Esophagus (tissue), 2 donors: ENCODE measurements around the gene CST7. TPM values are rescaled to one million over a fixed set of nuclear protein-coding genes. Genes with fewer than 3 reads are reported as not detected.

Source experiments
- H3K27ac ChIP-seq, 2 donors: one replicate each; pipeline ENCODE4 v1.5.1; 2013; ENCODE audit warnings: low read depth in 2 of 2, mild to moderate bottlenecking in 2 of 2, inconsistent platforms in 1 of 2, low read length in 1 of 2, moderate library complexity in 1 of 2
- H3K27me3 ChIP-seq, 2 donors: one replicate each; pipeline ENCODE4 v1.6.1; 2013; ENCODE audit warnings: low read length in 2 of 2, control low read depth in 1 of 2, mild to moderate bottlenecking in 1 of 2; ENCODE audit not compliant: insufficient read depth in 2 of 2, control insufficient read depth in 1 of 2
- H3K36me3 ChIP-seq, 2 donors: one replicate each; pipeline ENCODE4 v1.6.1; 2013; ENCODE audit warnings: low read length in 1 of 2; ENCODE audit not compliant: control insufficient read depth in 2 of 2, insufficient read depth in 2 of 2
- H3K4me1 ChIP-seq, 2 donors: one replicate each; pipeline ENCODE4 v1.6.1; 2013; ENCODE audit warnings: low read length in 1 of 2; ENCODE audit not compliant: control insufficient read depth in 2 of 2, insufficient read depth in 2 of 2
- H3K4me3 ChIP-seq, 2 donors: one replicate each; pipeline ENCODE4 v1.5.1; 2013; ENCODE audit warnings: low read length in 2 of 2, mild to moderate bottlenecking in 2 of 2, low read depth in 1 of 2, moderate library complexity in 1 of 2
- H3K9me3 ChIP-seq, 2 donors: one replicate each; pipeline ENCODE4 v1.6.1; 2013; ENCODE audit warnings: mild to moderate bottlenecking in 2 of 2, low read depth in 1 of 2, low read length in 1 of 2, moderate library complexity in 1 of 2; ENCODE audit not compliant: control insufficient read depth in 2 of 2, insufficient read depth in 1 of 2
- WGBS, 2 donors: extraction: QIAGEN DNeasy Blood & Tissue Kit; methylation state at CpG; one replicate each; pipeline ENCODE4 v1.1.7; 2013; 5-methylcytosine and 5-hydroxymethylcytosine counted together
- polyA plus RNA-seq, 2 donors: library from polyadenylated mRNA; stranded (reverse); fragments of 200-250 nt; gene quantifications; one replicate each; pipeline ENCODE4 v1.2.3, GENCODE V29; 2013
- donor health status: healthy with polysubstance abuse.
- donor health status: Bipolar disorder and iron deficiency.

The CST7 gene
- polyA plus RNA-seq, 2 donors: 1.4 to 2.9 TPM

DNA sequence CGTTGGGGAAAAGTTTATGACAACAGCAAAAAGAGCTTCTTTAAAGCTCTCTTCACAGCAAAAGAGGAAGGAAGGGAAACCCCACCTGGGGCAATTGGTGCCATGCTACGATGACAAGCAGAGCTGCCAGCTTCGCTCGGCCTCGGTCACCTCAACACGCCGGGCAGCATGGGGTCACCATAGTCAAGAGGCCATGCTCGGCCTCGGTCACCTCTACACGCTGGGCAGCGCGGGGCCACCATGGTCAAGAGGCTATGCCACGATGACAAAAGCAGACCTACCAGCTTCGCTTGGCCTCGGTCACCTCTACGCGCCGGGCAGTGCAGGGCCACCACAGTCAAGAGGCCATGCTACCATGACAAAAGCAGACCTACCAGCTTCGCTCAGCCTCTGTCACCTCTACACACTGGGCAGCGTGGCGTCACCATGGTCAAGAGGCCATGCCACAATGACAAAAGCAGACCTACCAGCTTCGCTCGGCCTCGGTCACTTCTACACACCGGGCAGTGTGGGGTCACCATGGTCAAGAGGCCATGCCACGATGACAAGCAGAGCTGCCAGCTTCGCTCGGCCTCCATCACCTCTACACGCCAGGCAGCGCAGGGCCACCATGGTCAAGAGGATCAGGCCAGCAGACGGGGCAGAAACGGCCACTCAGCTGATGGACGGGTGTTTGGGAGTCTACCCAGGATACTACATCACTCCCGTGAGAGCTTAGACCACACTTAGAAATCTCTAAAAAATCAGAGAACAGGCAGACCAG, 31.4 kb downstream of the CST7 start:
- H3K27me3 ChIP-seq: no peaks in the 10 kb centered on the region
- peaks cover 0 to 6% of the 10 kb centered on the region in 2 donors for H3K9me3 ChIP-seq
- H3K36me3 ChIP-seq: peaks cover 4 to 17% of the 10 kb centered on the region in 2 donors
- H3K4me1 ChIP-seq: no peaks in the 10 kb centered on the region
- H3K4me3 ChIP-seq: no peak overlapping the region
- 96% methylated on average over 34 of the region's 34 CpGs for WGBS, 2 donors
- H3K27ac ChIP-seq: no peak overlapping the region

DNA sequence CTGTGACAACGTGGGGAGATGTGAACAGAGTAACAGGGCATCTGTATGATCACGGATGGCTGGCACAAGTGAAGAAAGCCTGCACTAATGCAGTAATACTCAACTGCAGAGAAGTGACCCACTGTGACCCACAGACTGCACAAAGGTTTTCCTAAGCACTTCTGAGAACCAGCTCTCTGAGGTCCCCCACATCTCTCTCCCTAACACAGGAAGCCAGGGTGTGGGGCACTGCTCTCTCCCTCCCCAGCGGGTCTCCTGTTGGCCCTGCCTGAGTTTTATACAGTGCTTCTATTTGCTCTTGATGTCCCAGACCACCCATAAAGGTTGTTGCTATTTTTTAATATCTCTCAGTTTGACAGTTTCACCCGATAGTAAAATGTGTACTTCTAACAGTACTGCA, 32.2 kb downstream of the CST7 start:
- Histone ChIP-seq H3K36me3 (peaks cover 4 to 17% of the 10 kb centered on the region in 2 donors), H3K27ac (no peak overlapping the region), H3K4me3 (no peak overlapping the region), H3K27me3 (no peaks in the 10 kb centered on the region), H3K4me1 (no peaks in the 10 kb centered on the region), H3K9me3 (peaks cover 0 to 6% of the 10 kb centered on the region in 2 donors)
- WGBS, 2 donors: 82 to 84% methylated on average over 4 of the region's 4 CpGs

DNA sequence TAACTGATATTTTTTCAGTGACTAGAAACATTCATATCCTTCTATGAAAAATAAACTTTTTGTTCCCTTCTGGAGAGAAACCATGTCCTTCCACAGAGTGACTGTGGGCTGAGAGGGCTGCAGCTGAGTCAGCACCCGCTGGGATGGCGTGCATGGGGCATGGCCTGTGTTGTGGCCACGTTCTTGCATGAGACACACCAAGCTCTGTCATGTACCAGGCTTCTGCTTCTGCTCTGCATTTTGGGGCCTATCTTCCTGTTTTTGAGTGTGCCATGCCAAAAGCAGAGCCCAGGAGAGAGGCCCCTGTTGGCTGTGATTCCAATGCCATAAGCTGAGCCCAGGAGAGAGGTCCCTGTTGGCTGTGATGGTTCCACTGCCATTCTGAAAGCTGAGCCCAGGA, 32.7 kb downstream of the CST7 start:
- WGBS, 2 donors: 84 to 95% methylated on average over 3 of the region's 3 CpGs

DNA sequence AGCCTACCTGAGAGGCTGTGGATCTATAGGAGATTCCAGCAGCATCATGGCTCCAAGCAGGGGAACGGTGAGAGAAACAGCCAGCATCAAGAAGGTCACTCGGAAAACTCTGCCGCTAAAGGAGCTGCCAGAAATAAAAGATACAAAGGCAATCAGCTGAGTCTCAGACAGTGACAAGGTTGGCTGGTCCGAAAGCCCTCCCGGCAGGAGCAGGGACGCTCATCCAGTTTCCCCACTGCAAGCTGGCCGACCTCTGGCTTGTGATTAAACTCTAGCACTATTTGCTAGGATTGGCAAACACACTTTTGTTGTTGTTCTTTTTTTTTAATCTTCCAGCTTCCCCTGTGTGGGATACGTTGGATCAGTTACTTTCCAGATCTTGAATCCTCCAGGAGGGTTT, 34.8 kb downstream of the CST7 start:
- H3K4me1 ChIP-seq: peaks cover 0 to 2% of the 10 kb centered on the region in 2 donors
- peaks cover 4 to 15% of the 10 kb centered on the region in 2 donors for H3K36me3 ChIP-seq
- H3K4me3 ChIP-seq: no peak overlapping the region
- WGBS, 2 donors: 92% methylated on average over 8 of the region's 8 CpGs
- H3K27ac ChIP-seq: no peak overlapping the region
- no peaks in the 10 kb centered on the region for H3K27me3 ChIP-seq
- peaks cover 0 to 6% of the 10 kb centered on the region in 2 donors for H3K9me3 ChIP-seq

More for the DNA sequence above, 32.7 kb downstream of the CST7 start:
- Histone ChIP-seq H3K27ac (no peak overlapping the region), H3K4me3 (no peak overlapping the region), H3K27me3 (no peaks in the 10 kb centered on the region), H3K9me3 (peaks cover 0 to 6% of the 10 kb centered on the region in 2 donors), H3K36me3 (peaks cover 4 to 17% of the 10 kb centered on the region in 2 donors), H3K4me1 (peaks cover 0 to 2% of the 10 kb centered on the region in 2 donors)

DNA sequence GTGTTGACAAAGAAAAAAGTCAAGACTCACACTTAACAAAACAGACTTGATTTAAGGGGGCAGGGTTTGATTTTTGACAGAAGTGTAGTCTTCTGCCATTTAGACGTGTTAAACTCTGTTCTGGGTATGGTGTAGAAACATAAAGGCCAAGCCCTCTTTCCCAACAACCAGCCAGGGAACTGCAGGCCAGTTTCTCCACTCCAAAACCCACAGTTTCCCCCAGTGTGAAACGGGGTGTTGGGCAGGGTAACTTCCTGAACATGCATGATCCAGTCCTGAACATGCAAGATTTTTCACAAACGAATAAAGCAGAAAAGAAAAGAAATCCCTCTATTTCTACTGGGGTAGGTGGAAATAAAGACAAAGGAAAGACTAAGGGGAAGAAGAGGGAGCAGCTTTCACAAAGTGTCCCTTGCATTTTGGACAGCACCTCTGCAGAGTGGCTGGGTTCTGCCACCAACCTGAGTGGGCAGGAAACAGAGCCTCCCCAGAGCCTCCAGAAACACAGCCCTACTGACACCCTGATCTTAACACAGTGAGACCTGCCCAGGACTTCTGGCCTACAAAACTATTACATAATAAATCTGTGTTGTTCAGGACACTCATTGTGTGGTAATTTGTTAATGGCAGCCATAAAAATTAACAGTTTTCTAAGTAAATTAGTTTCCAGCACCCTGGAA, 36.0 kb downstream of the CST7 start:
- H3K27me3 ChIP-seq: no peaks in the 10 kb centered on the region
- H3K27ac ChIP-seq: no peak overlapping the region
- WGBS, 2 donors: 54 to 64% methylated on average over 3 of the region's 3 CpGs
- H3K9me3 ChIP-seq: peaks cover 0 to 6% of the 10 kb centered on the region in 2 donors
- no peak overlapping the region for H3K4me3 ChIP-seq
- H3K36me3 ChIP-seq: peaks cover 4 to 14% of the 10 kb centered on the region in 2 donors
- H3K4me1 ChIP-seq: peaks cover 0 to 2% of the 10 kb centered on the region in 2 donors

DNA sequence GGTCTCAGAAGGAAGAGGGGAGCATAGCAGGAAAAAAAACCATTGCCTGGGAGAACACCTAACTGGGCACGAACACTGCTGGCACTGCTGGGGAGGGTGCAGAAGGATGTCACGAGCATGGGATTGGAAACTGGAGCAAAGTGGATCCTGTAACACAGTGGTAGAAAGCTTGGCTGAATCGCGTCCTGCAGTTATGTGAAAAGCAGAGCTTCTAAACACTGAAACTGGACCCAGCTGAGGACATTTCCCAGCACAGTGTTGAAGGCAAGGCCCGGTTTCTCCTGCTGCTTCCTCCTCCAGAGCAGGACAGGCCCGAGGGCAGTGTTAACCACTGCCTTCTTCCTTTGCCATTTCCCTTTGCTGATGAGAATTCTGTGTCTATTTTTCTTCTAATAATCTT, 36.7 kb downstream of the CST7 start:
- Histone ChIP-seq H3K9me3 (no peaks in the 10 kb centered on the region), H3K36me3 (peaks cover 4 to 7% of the 10 kb centered on the region in 2 donors), H3K27ac (no peak overlapping the region), H3K4me3 (no peak overlapping the region), H3K27me3 (no peaks in the 10 kb centered on the region), H3K4me1 (peaks cover 0 to 2% of the 10 kb centered on the region in 2 donors)
- 61 to 79% methylated on average over 6 of the region's 6 CpGs for WGBS, 2 donors

DNA sequence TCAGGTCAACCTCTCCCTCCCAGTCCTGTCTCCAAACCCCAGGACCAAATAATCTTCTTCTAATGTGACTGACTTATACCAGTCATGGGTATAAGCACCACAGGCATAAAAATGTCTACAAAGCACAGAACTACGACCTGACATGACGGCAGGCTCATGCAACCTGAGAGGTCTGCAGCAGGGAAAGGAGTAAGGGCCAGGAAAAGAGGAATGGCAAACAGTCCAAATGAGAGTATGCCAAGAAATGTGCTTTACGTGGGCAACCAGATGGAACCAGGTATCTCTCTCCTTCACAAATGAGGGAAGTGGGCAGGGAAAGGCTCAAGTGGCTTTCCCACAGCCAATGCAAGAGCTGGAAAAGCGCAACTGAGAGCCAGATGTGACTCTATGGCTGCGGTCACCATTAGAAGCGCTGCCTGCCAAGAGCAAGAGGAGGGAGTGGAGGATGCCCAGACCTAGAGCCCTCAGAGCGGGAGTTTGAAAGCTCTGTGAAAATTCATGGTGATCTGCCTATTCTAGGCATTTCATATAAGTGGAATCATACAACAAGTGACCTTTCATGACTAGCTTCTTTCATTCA, 37.5 kb downstream of the CST7 start:
- Histone ChIP-seq H3K36me3 (peaks cover 4% of the 10 kb centered on the region in 2 donors), H3K4me1 (peaks cover 0 to 2% of the 10 kb centered on the region in 2 donors), H3K27ac (no peak overlapping the region), H3K9me3 (no peaks in the 10 kb centered on the region), H3K4me3 (no peak overlapping the region), H3K27me3 (no peaks in the 10 kb centered on the region)
- 96% methylated on average over 7 of the region's 7 CpGs for WGBS, 2 donors

DNA sequence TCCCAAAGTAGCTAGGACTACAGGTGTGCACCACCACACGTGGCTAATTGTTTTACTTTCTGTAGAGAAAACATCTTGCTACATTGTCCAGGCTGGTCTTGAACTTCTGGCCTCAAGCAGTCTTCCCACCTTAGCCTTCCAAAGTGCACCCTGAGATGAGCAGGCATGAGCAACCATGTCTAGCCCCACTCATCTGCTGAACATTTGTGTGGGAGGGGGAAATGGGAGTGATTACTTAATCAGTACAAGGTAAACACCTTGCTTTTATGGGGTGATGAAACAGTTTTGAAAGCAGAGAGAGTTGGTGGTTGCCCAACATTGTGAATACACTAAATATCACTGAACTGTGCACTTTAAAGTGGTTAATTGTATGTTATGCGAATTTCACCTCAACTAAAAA, 38.2 kb downstream of the CST7 start:
- WGBS, 2 donors: 88 to 94% methylated on average over 2 of the region's 2 CpGs

DNA sequence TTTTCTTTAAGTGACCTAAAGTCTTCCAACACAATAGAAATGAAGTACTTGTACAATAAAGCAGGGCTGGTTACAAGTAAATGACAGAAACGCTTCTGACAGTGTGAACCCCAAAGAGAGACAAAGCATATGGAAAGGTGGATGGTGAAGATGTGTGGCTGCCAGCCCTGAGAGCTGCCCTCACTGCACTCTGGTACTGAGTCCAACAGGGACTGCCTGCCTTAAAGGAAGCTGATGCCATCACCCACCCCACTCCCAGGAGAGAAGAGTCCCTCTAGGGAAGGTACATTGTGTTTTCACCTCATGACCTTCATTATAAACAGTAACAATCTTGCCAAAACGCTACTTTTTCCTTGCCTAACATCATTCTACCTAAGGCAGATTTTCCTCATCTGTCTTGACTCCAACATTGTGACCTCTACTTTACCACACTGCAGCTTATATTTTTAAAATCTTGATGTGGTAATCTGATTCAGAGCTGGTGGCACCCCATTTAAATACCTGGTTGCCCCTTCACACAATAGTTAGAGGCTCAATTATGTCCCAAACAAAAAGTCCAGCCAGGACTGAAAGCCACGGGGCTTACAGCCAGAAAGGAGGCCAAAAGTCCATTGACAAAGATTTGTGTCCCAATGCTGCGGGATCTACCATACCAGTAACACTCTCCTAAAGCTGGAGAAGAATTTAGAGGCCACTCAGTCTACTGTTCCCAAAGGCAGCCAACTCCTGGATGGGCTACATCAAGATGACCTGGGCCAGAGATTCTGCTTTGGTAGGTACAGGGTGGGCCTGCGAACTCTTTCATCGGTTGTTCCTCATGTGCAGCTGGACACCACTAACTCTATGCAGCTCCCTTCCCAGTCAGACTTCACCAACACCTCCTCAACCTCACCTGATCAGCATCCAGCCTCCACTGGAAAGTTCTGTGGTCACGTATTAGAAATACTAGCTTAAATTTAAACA, 39.1 kb downstream of the CST7 start:
- H3K36me3 ChIP-seq: no peaks in the 10 kb centered on the region
- no peak overlapping the region for H3K4me3 ChIP-seq
- H3K27ac ChIP-seq: no peak overlapping the region
- no peaks in the 10 kb centered on the region for H3K9me3 ChIP-seq
- no peaks in the 10 kb centered on the region for H3K27me3 ChIP-seq
- WGBS, 2 donors: 88 to 92% methylated on average over 7 of the region's 7 CpGs
- peaks cover 2 to 3% of the 10 kb centered on the region in 2 donors for H3K4me1 ChIP-seq

More for the DNA sequence above, 38.2 kb downstream of the CST7 start:
- Histone ChIP-seq H3K4me3 (no peak overlapping the region), H3K36me3 (no peaks in the 10 kb centered on the region), H3K27ac (no peak overlapping the region), H3K27me3 (no peaks in the 10 kb centered on the region), H3K4me1 (peaks cover 2 to 3% of the 10 kb centered on the region in 2 donors), H3K9me3 (no peaks in the 10 kb centered on the region)
